GM12878 (cell line): Measurements from ENCODE around the gene TMIGD3. TPM values are rescaled to one million over a fixed set of nuclear protein-coding genes. Genes with fewer than 3 reads are reported as not detected.

ENCODE experiments used
- BRCA1 ChIP-seq: IDR thresholded peaks from 2 replicates; pipeline ENCODE4 v1.6.1; 2011; ENCODE audit warnings: low read depth, low read length, improper control_type of control experiment
- CREB1 ChIP-seq: IDR thresholded peaks from 2 replicates; pipeline ENCODE4 v1.6.1; 2012; ENCODE audit warnings: low read depth, mild to moderate bottlenecking, inconsistent platforms
- CREM ChIP-seq: IDR thresholded peaks from 2 replicates; pipeline ENCODE4 v1.6.1; 2014; ENCODE audit warnings: antibody characterized with exemption, low read depth
- polyA plus RNA-seq, 11 experiments: library from polyadenylated mRNA; depleted of rRNA in 4 of 11; unstranded in 6 of 11; stranded (reverse) in 5 of 11; fragments of >200 nt; fragmentation: Nextera tagmentation in 4 of 11; fragmentation: Illumina TruSeq in 1 of 11; extraction: Ambion mirVana in 4 of 11; extraction: Trizol in 1 of 11; gene quantifications; 1 replicate in 1 of 11; 2 replicates in 10 of 11; pipeline versions ENCODE4 v1.2.1 to v1.2.3, GENCODE V29; 2011 to 2016; ENCODE audit warnings: inconsistent platforms in 2 of 11, missing spikeins in 2 of 11, low read depth in 1 of 11
- total RNA-seq, 4 experiments: library from RNA; depleted of rRNA in 3 of 4; stranded (reverse); fragments of >200 nt in 3 of 4; fragmentation: Illumina TruSeq in 1 of 4; extraction: Trizol in 1 of 4; gene quantifications; 2 replicates each; pipeline versions ENCODE4 v1.2.1 to v1.2.3, GENCODE V29; 2013 to 2021
- TF ChIP-seq, protein P1 (sequence below): fragments of 450-650 bp; formaldehyde crosslinking; IDR thresholded peaks from 2 replicates; pipeline ENCODE4 v1.5.0; 2022; ENCODE audit warnings: mild to moderate bottlenecking, missing genetic modification characterization
- TF ChIP-seq, protein P2 (sequence below): IDR thresholded peaks from 2 replicates; pipeline ENCODE4 v1.6.1; 2011; ENCODE audit warnings: low read depth, mild to moderate bottlenecking, low read length, moderate library complexity, borderline replicate concordance; ENCODE audit errors: extremely low read depth
- TF ChIP-seq, protein P3 (sequence below): fragments of 450-650 bp; IDR thresholded peaks from 2 replicates; pipeline ENCODE4 v1.6.1; 2016; ENCODE audit warnings: mild to moderate bottlenecking

TMIGD3 gene
- total and polyA plus RNA-seq, 10 of the 15 experiments (the other 5 are each of a cell fraction or from before 2014, with no cell fraction given), result 0.17 TPM; not detected in 9

DNA sequence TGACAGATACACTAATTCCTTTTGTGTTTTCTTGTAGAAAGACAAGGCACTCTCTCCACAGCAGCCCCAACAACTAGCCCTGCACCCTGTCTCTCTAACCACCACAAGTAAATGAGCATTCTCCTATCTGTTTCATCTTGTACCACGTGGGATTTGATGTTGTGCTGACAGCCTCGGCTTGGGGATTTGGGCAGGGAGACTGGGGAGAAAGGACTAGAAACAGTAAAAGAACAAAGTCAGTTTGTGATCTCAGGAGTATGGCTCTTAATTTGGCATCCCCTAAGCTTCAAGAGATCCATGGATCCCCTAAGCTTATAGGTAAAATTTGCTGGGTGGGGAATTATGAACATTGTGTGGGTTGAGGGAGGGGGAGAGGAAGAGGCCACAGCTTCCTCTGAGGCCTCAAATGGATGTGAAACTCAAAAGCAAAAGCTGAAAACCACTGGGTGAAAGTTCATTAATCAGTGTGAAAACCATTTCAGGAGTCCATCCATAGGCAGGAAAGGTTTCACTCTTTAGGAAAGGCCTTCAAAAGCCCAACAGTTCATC lies 26.6 kb downstream of the TMIGD3 start (continued):
- TF ChIP-seq, protein P1, sequence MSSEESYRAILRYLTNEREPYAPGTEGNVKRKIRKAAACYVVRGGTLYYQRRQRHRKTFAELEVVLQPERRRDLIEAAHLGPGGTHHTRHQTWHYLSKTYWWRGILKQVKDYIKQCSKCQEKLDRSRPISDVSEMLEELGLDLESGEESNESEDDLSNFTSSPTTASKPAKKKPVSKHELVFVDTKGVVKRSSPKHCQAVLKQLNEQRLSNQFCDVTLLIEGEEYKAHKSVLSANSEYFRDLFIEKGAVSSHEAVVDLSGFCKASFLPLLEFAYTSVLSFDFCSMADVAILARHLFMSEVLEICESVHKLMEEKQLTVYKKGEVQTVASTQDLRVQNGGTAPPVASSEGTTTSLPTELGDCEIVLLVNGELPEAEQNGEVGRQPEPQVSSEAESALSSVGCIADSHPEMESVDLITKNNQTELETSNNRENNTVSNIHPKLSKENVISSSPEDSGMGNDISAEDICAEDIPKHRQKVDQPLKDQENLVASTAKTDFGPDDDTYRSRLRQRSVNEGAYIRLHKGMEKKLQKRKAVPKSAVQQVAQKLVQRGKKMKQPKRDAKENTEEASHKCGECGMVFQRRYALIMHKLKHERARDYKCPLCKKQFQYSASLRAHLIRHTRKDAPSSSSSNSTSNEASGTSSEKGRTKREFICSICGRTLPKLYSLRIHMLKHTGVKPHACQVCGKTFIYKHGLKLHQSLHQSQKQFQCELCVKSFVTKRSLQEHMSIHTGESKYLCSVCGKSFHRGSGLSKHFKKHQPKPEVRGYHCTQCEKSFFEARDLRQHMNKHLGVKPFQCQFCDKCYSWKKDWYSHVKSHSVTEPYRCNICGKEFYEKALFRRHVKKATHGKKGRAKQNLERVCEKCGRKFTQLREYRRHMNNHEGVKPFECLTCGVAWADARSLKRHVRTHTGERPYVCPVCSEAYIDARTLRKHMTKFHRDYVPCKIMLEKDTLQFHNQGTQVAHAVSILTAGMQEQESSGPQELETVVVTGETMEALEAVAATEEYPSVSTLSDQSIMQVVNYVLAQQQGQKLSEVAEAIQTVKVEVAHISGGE, result no peak
- TF ChIP-seq BRCA1 (no peak), CREB1 (no peak), CREM (peak; percentile 73)
- TF ChIP-seq, protein P2, sequence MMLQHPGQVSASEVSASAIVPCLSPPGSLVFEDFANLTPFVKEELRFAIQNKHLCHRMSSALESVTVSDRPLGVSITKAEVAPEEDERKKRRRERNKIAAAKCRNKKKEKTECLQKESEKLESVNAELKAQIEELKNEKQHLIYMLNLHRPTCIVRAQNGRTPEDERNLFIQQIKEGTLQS, result peak; percentile 20; the same call in 1 of the 2 replicates
- TF ChIP-seq, protein P3, sequence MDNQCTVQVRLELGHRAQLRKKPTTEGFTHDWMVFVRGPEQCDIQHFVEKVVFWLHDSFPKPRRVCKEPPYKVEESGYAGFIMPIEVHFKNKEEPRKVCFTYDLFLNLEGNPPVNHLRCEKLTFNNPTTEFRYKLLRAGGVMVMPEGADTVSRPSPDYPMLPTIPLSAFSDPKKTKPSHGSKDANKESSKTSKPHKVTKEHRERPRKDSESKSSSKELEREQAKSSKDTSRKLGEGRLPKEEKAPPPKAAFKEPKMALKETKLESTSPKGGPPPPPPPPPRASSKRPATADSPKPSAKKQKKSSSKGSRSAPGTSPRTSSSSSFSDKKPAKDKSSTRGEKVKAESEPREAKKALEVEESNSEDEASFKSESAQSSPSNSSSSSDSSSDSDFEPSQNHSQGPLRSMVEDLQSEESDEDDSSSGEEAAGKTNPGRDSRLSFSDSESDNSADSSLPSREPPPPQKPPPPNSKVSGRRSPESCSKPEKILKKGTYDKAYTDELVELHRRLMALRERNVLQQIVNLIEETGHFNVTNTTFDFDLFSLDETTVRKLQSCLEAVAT, result peak; percentile 46; the same call in 1 of the 2 replicates
